ENCODE measurements around the gene NUP153. TPM values are rescaled to one million over a fixed set of nuclear protein-coding genes. Genes with fewer than 3 reads are reported as not detected.
"Not testable (repeated sequence)": the region's sequence is repeated elsewhere in the genome, so short reads cannot be mapped to it uniquely, and the experiment has no call there.

NUP153 gene
- 62.5 and 68.7 TPM in 2 replicates for total RNA-seq (ENCODE audit: low replicate concordance)

DNA sequence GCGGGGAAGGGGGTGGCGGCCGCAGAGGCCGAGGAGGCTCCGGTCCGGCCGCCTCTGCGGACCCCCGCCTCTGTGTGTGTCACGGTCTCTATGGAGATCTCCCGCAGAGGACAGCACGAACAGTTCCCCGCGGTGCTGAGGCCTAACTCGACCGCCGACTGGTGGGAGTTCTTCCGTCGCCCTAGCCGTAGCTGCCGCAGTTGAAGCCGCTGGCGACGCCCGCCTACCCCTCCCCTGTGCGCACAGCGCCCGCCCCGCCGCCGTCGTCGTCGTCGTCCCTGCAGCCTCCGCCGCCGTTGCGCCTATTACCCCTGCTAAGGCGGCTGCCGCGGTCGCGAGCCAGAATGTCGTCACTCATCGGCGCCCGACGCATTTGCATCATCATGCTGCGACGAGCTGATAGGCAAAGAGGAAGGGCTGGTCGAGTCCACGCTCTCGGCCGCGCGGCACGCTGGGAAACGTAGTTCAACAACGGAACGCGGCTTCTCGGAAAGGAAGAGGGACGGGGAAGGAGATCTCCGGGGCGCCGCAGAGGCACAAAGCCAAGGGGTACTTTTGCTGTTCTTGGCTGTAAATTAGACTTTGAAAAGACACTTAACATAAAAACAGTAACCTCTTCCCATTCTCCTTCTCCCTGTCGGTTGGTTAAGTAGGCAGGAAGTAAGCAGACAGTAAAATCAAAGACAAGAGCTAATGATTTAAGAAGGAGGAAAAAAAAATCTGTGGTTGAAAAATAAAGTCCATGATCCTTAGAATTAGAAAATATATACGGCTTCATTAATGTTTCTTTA lies at the start of gene NUP153:
TSS of gene NUP153 (minus strand) at position 346 of the 791 bp plus-strand sequence. CDS start 538 bp downstream, outside the sequence.
- no peaks in the 10 kb centered on the region for H3K27me3 ChIP-seq
- TF ChIP-seq EZH2 (IDR thresholded peaks at IDR 0.05) (no peak), EZH2phosphoT487 (IDR thresholded peaks at IDR 0.05) (no peak)
- TF ChIP-seq, protein P1, sequence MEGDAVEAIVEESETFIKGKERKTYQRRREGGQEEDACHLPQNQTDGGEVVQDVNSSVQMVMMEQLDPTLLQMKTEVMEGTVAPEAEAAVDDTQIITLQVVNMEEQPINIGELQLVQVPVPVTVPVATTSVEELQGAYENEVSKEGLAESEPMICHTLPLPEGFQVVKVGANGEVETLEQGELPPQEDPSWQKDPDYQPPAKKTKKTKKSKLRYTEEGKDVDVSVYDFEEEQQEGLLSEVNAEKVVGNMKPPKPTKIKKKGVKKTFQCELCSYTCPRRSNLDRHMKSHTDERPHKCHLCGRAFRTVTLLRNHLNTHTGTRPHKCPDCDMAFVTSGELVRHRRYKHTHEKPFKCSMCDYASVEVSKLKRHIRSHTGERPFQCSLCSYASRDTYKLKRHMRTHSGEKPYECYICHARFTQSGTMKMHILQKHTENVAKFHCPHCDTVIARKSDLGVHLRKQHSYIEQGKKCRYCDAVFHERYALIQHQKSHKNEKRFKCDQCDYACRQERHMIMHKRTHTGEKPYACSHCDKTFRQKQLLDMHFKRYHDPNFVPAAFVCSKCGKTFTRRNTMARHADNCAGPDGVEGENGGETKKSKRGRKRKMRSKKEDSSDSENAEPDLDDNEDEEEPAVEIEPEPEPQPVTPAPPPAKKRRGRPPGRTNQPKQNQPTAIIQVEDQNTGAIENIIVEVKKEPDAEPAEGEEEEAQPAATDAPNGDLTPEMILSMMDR (IDR thresholded peaks at IDR 0.05): no peak
- Mint-ChIP-seq H3K36me3 (peaks cover 14% of the 10 kb centered on the region), H3K4me1 (peaks cover 13% of the 10 kb centered on the region), H3K27ac (peak within 1 kb of the TSS; percentile 98), H3K4me3 (peak within 1 kb of the TSS; percentile 98), H3K27me3 (ENCODE audit: insufficient read depth, low read depth) (peaks cover 2% of the 10 kb centered on the region), H3K9me3 (peaks cover 3% of the 10 kb centered on the region)
- H3K4me3 ChIP-seq: peak within 1 kb of the TSS; percentile 69
- H3K27ac ChIP-seq: peak within 1 kb of the TSS; percentile 94
- DNase-seq (ENCODE audit: low spot score): peak; percentile 99
- H3K79me2 ChIP-seq (ENCODE audit: low read depth): peaks cover 46% of the 10 kb centered on the region
- peak within 1 kb of the TSS; percentile 74 for H2AFZ ChIP-seq (replicated peaks)
- H3K9me3 ChIP-seq (ENCODE audit: low read depth): no peaks in the 10 kb centered on the region
- H3K9ac ChIP-seq: peak within 1 kb of the TSS; percentile 75
- peak within 1 kb of the TSS; percentile 85 for H3K4me2 ChIP-seq
- H4K20me1 ChIP-seq (ENCODE audit: low read depth): peaks cover 13% of the 10 kb centered on the region
- H3F3A ChIP-seq (ENCODE audit: low read depth): peaks cover 12% of the 10 kb centered on the region
- no peaks in the 10 kb centered on the region for H3K4me1 ChIP-seq
- H3K36me3 ChIP-seq: no peaks in the 10 kb centered on the region

DNA sequence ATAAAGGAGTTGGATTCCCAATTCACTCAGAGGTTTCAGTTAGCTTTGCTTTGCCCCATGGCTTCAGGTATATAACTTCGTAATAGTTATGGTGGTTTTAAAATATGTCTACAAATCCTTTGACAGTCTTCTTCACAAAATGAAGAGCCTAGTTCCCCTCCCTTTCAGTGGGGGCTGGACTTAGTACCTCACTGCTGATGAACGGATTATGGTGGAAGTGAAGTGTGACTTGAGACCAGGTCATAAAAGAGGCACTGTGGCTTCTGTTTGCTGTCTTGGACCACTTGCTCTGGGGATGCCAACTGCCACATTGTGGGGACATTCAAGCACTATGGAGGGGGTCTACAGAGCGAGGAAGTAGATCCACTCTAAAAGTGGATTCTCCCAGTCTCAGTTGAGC lies 47.5 kb upstream of the NUP153 start:
- Histone ChIP-seq H3F3A (ENCODE audit: low read depth) (no peaks in the 10 kb centered on the region), H3K9ac (no peak overlapping the region), H3K27ac (no peak overlapping the region), H2AFZ (replicated peaks) (no peak overlapping the region), H3K27me3 (no peaks in the 10 kb centered on the region), H4K20me1 (ENCODE audit: low read depth) (no peaks in the 10 kb centered on the region), H3K4me2 (no peak overlapping the region), H3K4me1 (no peaks in the 10 kb centered on the region), H3K9me3 (ENCODE audit: low read depth) (no peaks in the 10 kb centered on the region), H3K79me2 (ENCODE audit: low read depth) (no peaks in the 10 kb centered on the region), H3K36me3 (no peaks in the 10 kb centered on the region), H3K4me3 (no peak overlapping the region)
- Mint-ChIP-seq H3K27me3 (ENCODE audit: insufficient read depth, low read depth) (peaks cover 4% of the 10 kb centered on the region), H3K4me3 (no peak overlapping the region), H3K27ac (no peak overlapping the region), H3K9me3 (no peaks in the 10 kb centered on the region), H3K4me1 (no peaks in the 10 kb centered on the region), H3K36me3 (no peaks in the 10 kb centered on the region)
- TF ChIP-seq, protein P1 (IDR thresholded peaks at IDR 0.05): no peak
- TF ChIP-seq EZH2 (IDR thresholded peaks at IDR 0.05) (no peak), EZH2phosphoT487 (IDR thresholded peaks at IDR 0.05) (no peak)
- no peak for DNase-seq (ENCODE audit: low spot score)

DNA sequence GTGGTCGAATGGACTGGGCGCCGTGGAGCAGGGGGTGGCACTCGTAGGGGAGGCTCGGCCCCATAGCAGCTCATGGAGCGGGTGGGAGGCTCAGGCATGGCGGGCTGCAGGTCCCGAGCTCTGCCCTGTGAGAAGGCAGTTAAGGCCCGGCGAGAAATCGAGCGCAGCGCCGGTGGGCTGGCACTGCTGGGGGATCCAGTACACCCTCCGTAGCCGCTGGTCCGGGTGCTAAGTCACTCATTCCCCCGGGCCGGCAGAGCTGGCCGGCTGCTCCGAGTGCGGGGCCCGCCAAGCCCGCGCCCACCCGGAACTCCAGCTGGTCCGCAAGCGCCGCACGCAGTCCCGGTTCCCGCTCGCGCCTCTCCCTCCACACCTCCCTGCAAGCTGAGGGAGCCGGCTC lies 38.6 kb upstream of the NUP153 start:
- not testable (repeated sequence) for H3K9ac ChIP-seq; H3K4me2 ChIP-seq; H3K9me3 ChIP-seq (ENCODE audit: low read depth); H3K36me3 Mint-ChIP-seq; H2AFZ ChIP-seq (replicated peaks); H3K27me3 Mint-ChIP-seq (ENCODE audit: insufficient read depth, low read depth); H3F3A ChIP-seq (ENCODE audit: low read depth); H3K27ac Mint-ChIP-seq; H3K9me3 Mint-ChIP-seq; H3K27me3 ChIP-seq; H3K4me3 Mint-ChIP-seq; H3K4me3 ChIP-seq; H3K4me1 Mint-ChIP-seq; DNase-seq (ENCODE audit: low spot score); H4K20me1 ChIP-seq (ENCODE audit: low read depth); H3K4me1 ChIP-seq; H3K79me2 ChIP-seq (ENCODE audit: low read depth); H3K36me3 ChIP-seq; H3K27ac ChIP-seq

DNA sequence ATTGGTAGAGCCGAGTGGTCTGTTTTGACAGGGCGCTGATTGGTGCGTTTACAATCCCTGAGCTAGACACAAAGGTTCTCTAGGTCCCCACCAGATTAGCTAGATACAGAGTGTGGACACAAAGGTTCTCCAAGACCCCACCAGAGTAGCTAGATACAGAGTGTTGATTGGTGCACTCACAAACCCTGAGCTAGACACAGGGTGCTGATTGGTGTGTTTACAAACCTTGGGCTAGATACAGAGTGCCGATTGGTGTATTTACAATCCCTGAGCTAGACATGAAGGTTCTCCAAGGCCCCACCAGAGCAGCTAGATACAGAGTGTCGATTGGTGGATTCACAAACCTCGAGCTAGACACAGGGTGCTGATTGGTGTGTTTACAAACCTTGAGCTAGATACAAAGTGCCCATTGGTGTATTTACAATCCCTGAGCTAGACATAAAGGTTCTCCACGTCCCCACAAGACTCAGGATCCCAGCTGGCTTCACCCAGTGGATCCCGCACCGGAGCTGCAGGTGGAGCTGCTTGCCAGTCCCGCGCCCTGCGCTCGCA lies 38.1 kb upstream of the NUP153 start:
- not testable (repeated sequence) for H3K36me3 ChIP-seq; H4K20me1 ChIP-seq (ENCODE audit: low read depth); H3K4me2 ChIP-seq; H3K79me2 ChIP-seq (ENCODE audit: low read depth); H3K4me1 ChIP-seq; H3K36me3 Mint-ChIP-seq; H3K27ac Mint-ChIP-seq; H3F3A ChIP-seq (ENCODE audit: low read depth); H3K9ac ChIP-seq; H3K9me3 ChIP-seq (ENCODE audit: low read depth); H3K27me3 Mint-ChIP-seq (ENCODE audit: insufficient read depth, low read depth); DNase-seq (ENCODE audit: low spot score); H3K4me3 ChIP-seq; H3K27me3 ChIP-seq; H3K9me3 Mint-ChIP-seq; H3K4me3 Mint-ChIP-seq; H3K27ac ChIP-seq; H2AFZ ChIP-seq (replicated peaks); H3K4me1 Mint-ChIP-seq

All from neural progenitor cell (in vitro differentiated cells).